ENCODE measurements around the gene PDE4D. TPM values are rescaled to one million over a fixed set of nuclear protein-coding genes. Genes with fewer than 3 reads are reported as not detected.

Gene PDE4D
- total RNA-seq, 1 donor from 2014 or later: 27.4 TPM

- no peak for DNase-seq (ENCODE audit: extremely low read depth, low read depth, low spot score)
These were observed 618.4 kb downstream of the PDE4D start for GRCh38 chr5:59275170-59275509.

GRCh38 chr5:59274106-59274636 is 619.4 kb downstream of the PDE4D start:
- DNase-seq (ENCODE audit: extremely low read depth, low read depth, low spot score): no peak

GRCh38 chr5:59272809-59273427 is 620.6 kb downstream of the PDE4D start:
- no peak for DNase-seq (ENCODE audit: extremely low read depth, low read depth, low spot score)

- DNase-seq (ENCODE audit: extremely low read depth, low read depth, low spot score): no peak
These were observed 624.6 kb downstream of the PDE4D start for GRCh38 chr5:59268756-59269415.

GRCh38 chr5:59267033-59267432 is 626.5 kb downstream of the PDE4D start:
- no peak for DNase-seq (ENCODE audit: extremely low read depth, low read depth, low spot score)

GRCh38 chr5:59266410-59266809 is 627.1 kb downstream of the PDE4D start:
- no peak for DNase-seq (ENCODE audit: extremely low read depth, low read depth, low spot score)

GRCh38 chr5:59264639-59265245 is 628.8 kb downstream of the PDE4D start:
- no peak for DNase-seq (ENCODE audit: extremely low read depth, low read depth, low spot score)

GRCh38 chr5:59264013-59264412 is 629.5 kb downstream of the PDE4D start:
- DNase-seq (ENCODE audit: extremely low read depth, low read depth, low spot score): no peak

- no peak for DNase-seq (ENCODE audit: extremely low read depth, low read depth, low spot score)
These were observed 631.6 kb downstream of the PDE4D start for GRCh38 chr5:59261969-59262368.

- no peak for DNase-seq (ENCODE audit: extremely low read depth, low read depth, low spot score)
These were observed 632.6 kb downstream of the PDE4D start for GRCh38 chr5:59260973-59261372.

GRCh38 chr5:59260200-59260599 is 633.3 kb downstream of the PDE4D start:
- DNase-seq (ENCODE audit: extremely low read depth, low read depth, low spot score): no peak

- DNase-seq (ENCODE audit: extremely low read depth, low read depth, low spot score): no peak
These were observed 634.3 kb downstream of the PDE4D start for GRCh38 chr5:59259237-59259636.

- no peak for DNase-seq (ENCODE audit: extremely low read depth, low read depth, low spot score)
These were observed 635.8 kb downstream of the PDE4D start for GRCh38 chr5:59257488-59258400.

- no peak for DNase-seq (ENCODE audit: extremely low read depth, low read depth, low spot score)
These were observed 637.2 kb downstream of the PDE4D start for GRCh38 chr5:59256331-59256730.

- no peak for DNase-seq (ENCODE audit: extremely low read depth, low read depth, low spot score)
These were observed 639.4 kb downstream of the PDE4D start for GRCh38 chr5:59254055-59254687.

GRCh38 chr5:59253625-59254024 is 639.9 kb downstream of the PDE4D start:
- no peak for DNase-seq (ENCODE audit: extremely low read depth, low read depth, low spot score)

GRCh38 chr5:59251627-59252026 is 641.9 kb downstream of the PDE4D start:
- DNase-seq (ENCODE audit: extremely low read depth, low read depth, low spot score): no peak

- DNase-seq (ENCODE audit: extremely low read depth, low read depth, low spot score): no peak
These were observed 643.8 kb downstream of the PDE4D start for GRCh38 chr5:59249726-59250125.

GRCh38 chr5:59249160-59249559 is 644.4 kb downstream of the PDE4D start:
- DNase-seq (ENCODE audit: extremely low read depth, low read depth, low spot score): no peak

- DNase-seq (ENCODE audit: extremely low read depth, low read depth, low spot score): no peak
These were observed 646.6 kb downstream of the PDE4D start for GRCh38 chr5:59246882-59247281.
